Measurements from ENCODE around the gene SUN2. TPM values are rescaled to one million over a fixed set of nuclear protein-coding genes. Genes with fewer than 3 reads are reported as not detected.

The SUN2 gene, protein sequence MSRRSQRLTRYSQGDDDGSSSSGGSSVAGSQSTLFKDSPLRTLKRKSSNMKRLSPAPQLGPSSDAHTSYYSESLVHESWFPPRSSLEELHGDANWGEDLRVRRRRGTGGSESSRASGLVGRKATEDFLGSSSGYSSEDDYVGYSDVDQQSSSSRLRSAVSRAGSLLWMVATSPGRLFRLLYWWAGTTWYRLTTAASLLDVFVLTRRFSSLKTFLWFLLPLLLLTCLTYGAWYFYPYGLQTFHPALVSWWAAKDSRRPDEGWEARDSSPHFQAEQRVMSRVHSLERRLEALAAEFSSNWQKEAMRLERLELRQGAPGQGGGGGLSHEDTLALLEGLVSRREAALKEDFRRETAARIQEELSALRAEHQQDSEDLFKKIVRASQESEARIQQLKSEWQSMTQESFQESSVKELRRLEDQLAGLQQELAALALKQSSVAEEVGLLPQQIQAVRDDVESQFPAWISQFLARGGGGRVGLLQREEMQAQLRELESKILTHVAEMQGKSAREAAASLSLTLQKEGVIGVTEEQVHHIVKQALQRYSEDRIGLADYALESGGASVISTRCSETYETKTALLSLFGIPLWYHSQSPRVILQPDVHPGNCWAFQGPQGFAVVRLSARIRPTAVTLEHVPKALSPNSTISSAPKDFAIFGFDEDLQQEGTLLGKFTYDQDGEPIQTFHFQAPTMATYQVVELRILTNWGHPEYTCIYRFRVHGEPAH
- total RNA-seq = 42.7 and 48.8 TPM in 2 replicates

DNA sequence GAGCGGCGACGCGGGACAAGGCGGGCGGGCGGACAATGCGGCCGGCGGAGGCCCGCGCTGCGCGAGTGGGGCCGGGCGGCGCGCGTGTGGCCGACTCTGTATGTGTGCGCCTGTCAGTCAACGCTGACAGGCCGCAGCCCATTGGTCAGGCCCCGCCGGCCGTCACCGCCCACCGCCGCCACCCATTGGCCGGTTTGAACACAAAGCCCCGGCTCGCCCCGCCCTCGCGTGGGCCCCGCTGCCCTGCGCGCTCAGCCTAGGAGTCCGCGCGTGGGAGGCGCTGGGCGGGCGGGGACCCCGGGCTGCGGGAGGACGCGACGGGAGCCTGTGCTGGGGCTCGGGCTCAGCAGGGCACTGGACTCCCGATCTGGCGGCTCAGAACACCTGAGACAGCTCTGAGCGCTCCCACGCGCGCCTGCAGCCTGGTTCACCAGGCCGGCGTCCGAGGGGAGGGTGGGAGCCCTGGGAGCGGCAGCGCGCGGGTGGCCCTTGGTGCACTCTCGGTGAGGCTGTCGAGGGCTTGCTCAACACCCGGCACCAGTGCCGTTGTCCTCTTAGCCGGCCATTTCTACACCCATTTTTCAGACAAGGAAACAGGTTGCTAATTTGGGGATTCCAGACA is at the start of gene SUN2:
TSS of gene SUN2 (minus strand) at position 88 of the 622 bp plus-strand sequence. CDS start 3,370 bp downstream, outside the sequence.

DNA sequence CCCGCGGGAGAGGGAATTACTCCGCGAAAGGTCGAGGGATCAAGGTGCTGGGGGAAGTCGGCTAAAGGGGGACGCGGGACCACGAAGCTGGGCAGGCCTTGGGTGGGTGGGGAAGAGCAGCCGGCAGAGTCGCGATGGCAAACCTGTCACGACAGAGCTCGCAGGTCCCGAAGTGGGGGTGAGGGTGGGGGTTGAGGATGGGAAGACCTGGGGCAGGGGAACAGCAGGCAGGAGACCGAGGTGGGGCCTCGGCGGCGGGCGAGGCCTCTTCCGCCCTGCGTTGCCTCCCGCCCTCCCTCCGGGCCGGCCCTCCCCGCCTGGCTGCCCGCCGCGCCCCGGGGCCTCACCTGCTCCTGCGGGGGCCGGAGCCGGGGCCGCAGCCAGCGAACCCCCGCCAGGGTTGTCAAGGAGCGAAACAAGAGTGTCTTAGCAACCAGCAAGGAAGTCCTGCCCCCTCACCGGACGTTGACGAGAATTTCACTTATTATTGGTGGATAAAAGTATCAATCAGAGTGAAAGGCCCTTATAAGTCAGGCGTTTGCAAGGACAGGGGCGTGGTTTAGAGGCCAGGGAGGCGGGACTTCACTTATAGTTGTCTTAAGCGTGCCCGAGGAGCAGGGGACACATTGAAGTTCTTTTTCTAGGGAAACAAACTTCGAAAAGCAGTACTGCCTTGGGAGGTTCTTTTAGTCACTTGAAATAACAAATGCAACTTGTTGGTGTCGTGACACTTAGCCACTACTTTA is 38.1 kb upstream of the SUN2 start, which contains the start of gene DNAL4:
TSS of gene DNAL4 (minus strand) at position 423 of the 746 bp plus-strand sequence. CDS start 11,412 bp downstream, outside the sequence.

DNA sequence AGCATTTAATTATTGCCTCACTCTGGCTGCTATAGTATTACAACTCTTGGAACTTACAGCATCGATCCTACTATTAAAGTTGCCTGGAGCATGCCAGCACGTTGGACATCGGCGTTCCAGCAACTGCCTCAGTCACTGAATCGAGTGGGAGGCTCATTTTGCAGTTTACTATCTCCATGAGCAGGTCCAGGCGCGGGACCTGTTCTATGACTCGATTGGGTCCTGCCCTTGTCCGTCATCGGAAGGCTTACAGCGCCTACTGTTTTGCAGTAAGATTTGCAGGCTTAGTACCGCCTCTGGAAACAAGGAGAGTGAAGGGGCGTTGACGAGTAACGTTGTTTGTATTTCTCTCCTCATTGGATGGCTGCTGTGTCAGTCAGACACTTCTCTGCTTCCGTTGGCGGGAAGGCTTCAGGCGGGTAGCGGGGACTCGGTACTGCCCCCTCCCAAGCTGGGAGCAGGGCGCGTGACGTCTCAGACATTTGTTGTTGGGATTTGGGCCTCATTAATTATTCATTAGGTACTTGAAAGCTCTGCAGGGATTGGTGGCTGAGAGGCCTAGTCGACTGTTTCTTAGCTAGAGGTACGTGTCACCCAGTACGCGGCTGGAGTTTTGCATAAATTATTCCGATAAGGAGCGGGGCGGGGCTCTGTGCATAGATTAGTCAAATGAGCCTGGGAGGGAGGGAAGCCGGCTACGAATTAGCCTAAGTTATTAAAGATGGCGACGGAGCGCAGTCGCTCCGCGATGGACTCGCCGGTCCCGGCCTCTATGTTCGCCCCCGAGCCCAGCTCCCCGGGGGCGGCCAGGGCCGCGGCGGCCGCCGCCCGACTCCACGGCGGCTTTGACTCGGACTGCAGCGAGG is 50.3 kb downstream of the SUN2 start, which contains the start of gene GTPBP1:
TSS of gene GTPBP1 (plus strand) at position 710 of the 866 bp plus-strand sequence. CDS start at position 722, 12 bp downstream.

DNA sequence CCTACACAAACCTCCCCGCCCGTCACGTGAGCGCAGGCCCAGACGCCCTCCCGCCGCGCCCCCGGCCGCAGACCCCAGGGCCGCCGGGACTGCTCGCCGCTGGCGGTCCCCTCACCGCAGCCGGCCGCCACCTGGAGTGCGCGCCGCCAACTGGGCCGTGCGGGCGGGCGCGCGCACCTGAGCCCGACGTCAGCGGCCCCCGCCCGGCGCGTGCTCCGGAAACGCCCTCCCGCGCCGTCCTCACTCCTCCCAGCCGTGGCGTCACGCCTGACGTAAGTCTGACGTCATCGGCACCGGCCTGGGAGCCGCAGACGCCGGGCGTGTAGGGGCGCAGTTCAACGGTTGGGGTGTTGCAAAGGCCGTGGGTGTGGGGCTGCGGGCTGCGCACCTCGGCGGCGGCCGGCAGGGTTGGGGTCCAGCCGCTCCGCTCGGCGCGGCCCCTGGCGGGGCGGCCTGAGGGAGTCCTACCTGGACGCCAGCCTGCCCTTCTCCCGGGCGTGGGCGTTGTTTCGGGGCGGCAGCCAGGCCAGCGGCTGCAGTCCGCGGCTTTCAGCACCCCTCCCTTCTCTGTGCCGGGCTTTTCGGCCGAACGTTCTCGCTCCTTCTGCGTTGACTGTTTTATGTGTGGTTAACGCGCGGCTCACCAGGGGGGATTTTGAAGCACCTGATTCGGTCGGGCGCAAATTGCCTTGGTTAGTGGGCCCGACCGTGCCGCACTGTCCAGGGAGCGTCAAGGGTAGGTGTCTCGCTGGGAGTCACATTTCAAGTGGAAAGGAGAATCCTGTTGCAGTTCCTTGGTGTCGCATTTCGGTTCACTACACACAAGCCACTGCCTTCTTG is 54.8 kb downstream of the SUN2 start, which contains the start of gene JOSD1:
TSS of gene JOSD1 (minus strand) at position 155 of the 840 bp plus-strand sequence. CDS start 956 bp downstream, outside the sequence.

Other genes starting within 250 kb of the SUN2 start
- 372 and 530 TPM in 2 replicates for gene DDX17, start 249.7 kb downstream of the SUN2 start, total RNA-seq
- gene DMC1, start 185.8 kb downstream of the SUN2 start, total RNA-seq = 2.7 and 3.1 TPM in 2 replicates
- 1.6 and 2.1 TPM in 2 replicates for gene FAM227A, start 99.6 kb downstream of the SUN2 start, total RNA-seq
- 16.2 and 23.5 TPM in 2 replicates for gene CBY1, start 99.4 kb downstream of the SUN2 start, total RNA-seq
- 63.0 and 73.4 TPM in 2 replicates for gene TOMM22, start 74.0 kb downstream of the SUN2 start, total RNA-seq
- 39.8 and 40.2 TPM in 2 replicates for gene JOSD1, start 55.1 kb downstream of the SUN2 start, total RNA-seq
- gene GTPBP1, start 50.1 kb downstream of the SUN2 start, total RNA-seq = 18.6 and 26.4 TPM in 2 replicates
- gene DNAL4, start 38.1 kb upstream of the SUN2 start, total RNA-seq = 17.2 and 21.4 TPM in 2 replicates
- 0.14 and 0.46 TPM in 2 replicates for gene NPTXR, start 88.0 kb upstream of the SUN2 start, total RNA-seq
- gene CBX6, start 116.2 kb upstream of the SUN2 start, total RNA-seq = 27.6 and 40.1 TPM in 2 replicates
- gene APOBEC3A, start 201.6 kb upstream of the SUN2 start, total RNA-seq = not detected in 2 replicates
- gene APOBEC3B, start 226.3 kb upstream of the SUN2 start, total RNA-seq = 0.37 and 0.43 TPM in 2 replicates